ENCODE results near the gene LEF1. TPM values are rescaled to one million over a fixed set of nuclear protein-coding genes. Genes with fewer than 3 reads are reported as not detected.

LEF1 gene
- total and polyA plus RNA-seq, 2 experiments from 2014 or later, result 0.50 to 0.73 TPM

GRCh38 chr4:108126806-108127205 is 41.9 kb downstream of the LEF1 start:
- H4K20me1 ChIP-seq (replicated peaks; ENCODE audit: insufficient read depth), result no peaks in the 10 kb centered on the region
- no peak overlapping the region for H3K4me3 ChIP-seq
- Mint-ChIP-seq H3K36me3 (ENCODE audit: low read depth) (no peaks in the 10 kb centered on the region), H3K27me3 (ENCODE audit: insufficient read depth, low read depth, poor library complexity) (no peaks in the 10 kb centered on the region), H3K27ac (no peak overlapping the region), H3K9me3 (no peaks in the 10 kb centered on the region), H3K4me3 (no peak overlapping the region), H3K4me1 (no peaks in the 10 kb centered on the region)
- H3K79me2 ChIP-seq (replicated peaks; ENCODE audit: insufficient read depth), result no peaks in the 10 kb centered on the region
- no peak for ATAC-seq
- no peaks in the 10 kb centered on the region for H3K4me1 ChIP-seq (ENCODE audit: insufficient read depth)
- no peaks in the 10 kb centered on the region for H3K9me2 ChIP-seq (ENCODE audit: insufficient read depth)
- no peaks in the 10 kb centered on the region for H3K27me3 ChIP-seq (ENCODE audit: insufficient read depth)
- no peaks in the 10 kb centered on the region for H3K36me3 ChIP-seq (ENCODE audit: insufficient read depth)
- TF ChIP-seq STAT1 (IDR thresholded peaks at IDR 0.05; ENCODE audit: unreplicated experiment), result no peak
- TF ChIP-seq NANOG (IDR thresholded peaks at IDR 0.05; ENCODE audit: borderline replicate concordance), result no peak
- no peak for TF ChIP-seq CREB1 (CRISPR knock-in tag; IDR thresholded peaks at IDR 0.05; ENCODE audit: low read depth)
- no peak for TF ChIP-seq CTCF (conservative IDR thresholded peaks at IDR 0.05; ENCODE audit: low read depth in 2 of 2)
- no peak for TF ChIP-seq ZNF331 (CRISPR knock-in tag; IDR thresholded peaks at IDR 0.05; ENCODE audit: low read depth)
- TF ChIP-seq EZH2 (IDR thresholded peaks at IDR 0.05; ENCODE audit: low read depth, unreplicated experiment), result no peak
- TF ChIP-seq ZNF114 (CRISPR knock-in tag; IDR thresholded peaks at IDR 0.05), result no peak
- no peak for TF ChIP-seq JUNB (IDR thresholded peaks at IDR 0.05; ENCODE audit: unreplicated experiment)
- no peak for TF ChIP-seq POLR2AphosphoS5 (IDR thresholded peaks at IDR 0.05; ENCODE audit: low read depth)
- TF ChIP-seq ZNF462 (CRISPR knock-in tag; IDR thresholded peaks at IDR 0.05), result no peak
- TF ChIP-seq REST (IDR thresholded peaks at IDR 0.05; ENCODE audit: unreplicated experiment), result no peak
- no peak for TF ChIP-seq ETS1 (IDR thresholded peaks at IDR 0.05)
- no peak for TF ChIP-seq EZH2phosphoT487 (IDR thresholded peaks at IDR 0.05; ENCODE audit: unreplicated experiment)
- no peak overlapping the region for H2AFZ ChIP-seq
- no peak overlapping the region for H3K4me2 ChIP-seq
- H3F3A ChIP-seq (replicated peaks; ENCODE audit: low read depth), result no peaks in the 10 kb centered on the region
- no peak for DNase-seq (ENCODE audit: low spot score)
- no peak overlapping the region for H3K27ac ChIP-seq (ENCODE audit: low read depth)

All from GM23338 (cell line).